ENCODE data around the gene AGO3.

AGO3 gene

GRCh38 chr1:36070349-36070748 lies 139.4 kb downstream of the AGO3 start:
- H3K27ac ChIP-seq = no peak overlapping the region
- no peaks in the 10 kb centered on the region for H4K20me1 ChIP-seq
- no peak for TF ChIP-seq Cebpa-rat (IDR thresholded peaks at IDR 0.05)
- H3K27me3 ChIP-seq = no peaks in the 10 kb centered on the region
- no peaks in the 10 kb centered on the region for H3K4me1 ChIP-seq
- H3K4me3 ChIP-seq = no peak overlapping the region
- H3K9me3 ChIP-seq = no peaks in the 10 kb centered on the region
- no peak overlapping the region for H3K4me2 ChIP-seq
- H3K36me3 ChIP-seq = no peaks in the 10 kb centered on the region
- no peak overlapping the region for H3K9ac ChIP-seq

GRCh38 chr1:36076979-36077573 lies 146.2 kb downstream of the AGO3 start:
- H3K36me3 ChIP-seq = no peaks in the 10 kb centered on the region
- no peak overlapping the region for H3K9ac ChIP-seq
- H3K27me3 ChIP-seq = no peaks in the 10 kb centered on the region
- no peaks in the 10 kb centered on the region for H3K9me3 ChIP-seq
- TF ChIP-seq Cebpa-rat (IDR thresholded peaks at IDR 0.05) = no peak
- H3K4me2 ChIP-seq = no peak overlapping the region
- H3K4me1 ChIP-seq = peaks cover 4% of the 10 kb centered on the region
- no peaks in the 10 kb centered on the region for H4K20me1 ChIP-seq
- H3K27ac ChIP-seq = no peak overlapping the region
- H3K4me3 ChIP-seq = no peak overlapping the region

- no peak overlapping the region for H3K9ac ChIP-seq
- H3K36me3 ChIP-seq = no peaks in the 10 kb centered on the region
- H3K27me3 ChIP-seq = no peaks in the 10 kb centered on the region
- H3K4me3 ChIP-seq = no peak overlapping the region
- H3K9me3 ChIP-seq = no peaks in the 10 kb centered on the region
- H3K4me2 ChIP-seq = no peak overlapping the region
- no peaks in the 10 kb centered on the region for H4K20me1 ChIP-seq
- H3K4me1 ChIP-seq = peaks cover 35% of the 10 kb centered on the region
- TF ChIP-seq Cebpa-rat (IDR thresholded peaks at IDR 0.05) = no peak
- H3K27ac ChIP-seq = no peak overlapping the region
Measured at GRCh38 chr1:36080236-36080635, 149.3 kb downstream of the AGO3 start.

GRCh38 chr1:36080801-36081200 lies 149.9 kb downstream of the AGO3 start:
- Histone ChIP-seq H3K4me1 (peaks cover 41% of the 10 kb centered on the region), H3K27me3 (no peaks in the 10 kb centered on the region), H3K36me3 (no peaks in the 10 kb centered on the region), H4K20me1 (no peaks in the 10 kb centered on the region), H3K9ac (no peak overlapping the region), H3K9me3 (no peaks in the 10 kb centered on the region), H3K4me2 (no peak overlapping the region), H3K27ac (no peak overlapping the region), H3K4me3 (no peak overlapping the region)
- no peak for TF ChIP-seq Cebpa-rat (IDR thresholded peaks at IDR 0.05)

GRCh38 chr1:36081926-36082485 lies 151.1 kb downstream of the AGO3 start:
- peaks cover 53% of the 10 kb centered on the region for H3K4me1 ChIP-seq
- TF ChIP-seq Cebpa-rat (IDR thresholded peaks at IDR 0.05) = no peak

GRCh38 chr1:36083219-36083618 lies 152.3 kb downstream of the AGO3 start:
- Histone ChIP-seq H3K9ac (no peak overlapping the region), H3K4me1 (peaks cover 65% of the 10 kb centered on the region), H3K27me3 (no peaks in the 10 kb centered on the region), H3K4me3 (no peak overlapping the region), H3K9me3 (no peaks in the 10 kb centered on the region), H3K27ac (no peak overlapping the region), H3K36me3 (no peaks in the 10 kb centered on the region), H3K4me2 (peak overlapping the region; percentile 95), H4K20me1 (no peaks in the 10 kb centered on the region)
- TF ChIP-seq Cebpa-rat (IDR thresholded peaks at IDR 0.05) = no peak

More at GRCh38 chr1:36081926-36082485, 151.1 kb downstream of the AGO3 start:
- H3K27me3 ChIP-seq = no peaks in the 10 kb centered on the region
- H3K4me2 ChIP-seq = peak overlapping the region; percentile 41
- no peak overlapping the region for H3K4me3 ChIP-seq
- no peaks in the 10 kb centered on the region for H4K20me1 ChIP-seq
- H3K27ac ChIP-seq = no peak overlapping the region
- no peaks in the 10 kb centered on the region for H3K36me3 ChIP-seq
- no peaks in the 10 kb centered on the region for H3K9me3 ChIP-seq
- no peak overlapping the region for H3K9ac ChIP-seq

GRCh38 chr1:36083635-36084496 lies 153.0 kb downstream of the AGO3 start, which contains the start of gene TEKT2:
Gene TEKT2 (plus strand): TSS chr1:36084094. CDS start chr1:36084922, 828 bp downstream.
- Histone ChIP-seq H4K20me1 (no peaks in the 10 kb centered on the region), H3K27me3 (no peaks in the 10 kb centered on the region), H3K4me1 (peaks cover 68% of the 10 kb centered on the region), H3K4me3 (peak within 1 kb of the TSS; percentile 64), H3K36me3 (no peaks in the 10 kb centered on the region), H3K9ac (peak within 1 kb of the TSS; percentile 41), H3K27ac (peak within 1 kb of the TSS; percentile 41; the same call in 1 of the 2 replicates), H3K4me2 (peak within 1 kb of the TSS; percentile 95), H3K9me3 (no peaks in the 10 kb centered on the region)
- TF ChIP-seq Cebpa-rat (IDR thresholded peaks at IDR 0.05) = no peak

- Histone ChIP-seq H3K36me3 (no peaks in the 10 kb centered on the region), H3K9me3 (no peaks in the 10 kb centered on the region), H3K27ac (no peak overlapping the region), H3K4me3 (peak overlapping the region; percentile 64), H3K9ac (peak overlapping the region; percentile 41), H3K4me2 (peak overlapping the region; percentile 95), H3K4me1 (peaks cover 71% of the 10 kb centered on the region), H4K20me1 (no peaks in the 10 kb centered on the region), H3K27me3 (no peaks in the 10 kb centered on the region)
- no peak for TF ChIP-seq Cebpa-rat (IDR thresholded peaks at IDR 0.05)
Measured at GRCh38 chr1:36084497-36085115, 153.7 kb downstream of the AGO3 start.

GRCh38 chr1:36085126-36085525 lies 154.2 kb downstream of the AGO3 start:
- Histone ChIP-seq H3K9ac (no peak overlapping the region), H3K36me3 (no peaks in the 10 kb centered on the region), H3K9me3 (no peaks in the 10 kb centered on the region), H3K4me3 (no peak overlapping the region), H3K27me3 (no peaks in the 10 kb centered on the region), H3K4me2 (peak overlapping the region; percentile 95), H3K27ac (no peak overlapping the region), H4K20me1 (0 out of 2 replicates have a peak, but pooled peaks cover 2% of the 10 kb centered on the region), H3K4me1 (peaks cover 76% of the 10 kb centered on the region)
- no peak for TF ChIP-seq Cebpa-rat (IDR thresholded peaks at IDR 0.05)

All from BLaER1 (cell line).